LNCAP (cell line): ENCODE measurements around the gene SORCS1.

Source experiments
- CTCF ChIP-seq: fragments of 450-650 bp; IDR thresholded peaks from 2 replicates; pipeline ENCODE4 v1.5.1; 2017; ENCODE audit warnings: mild to moderate bottlenecking

The SORCS1 gene

GRCh38 chr10:107002068-107002467 is 162.4 kb downstream of the SORCS1 start:
- TF ChIP-seq CTCF = no peak

DNA sequence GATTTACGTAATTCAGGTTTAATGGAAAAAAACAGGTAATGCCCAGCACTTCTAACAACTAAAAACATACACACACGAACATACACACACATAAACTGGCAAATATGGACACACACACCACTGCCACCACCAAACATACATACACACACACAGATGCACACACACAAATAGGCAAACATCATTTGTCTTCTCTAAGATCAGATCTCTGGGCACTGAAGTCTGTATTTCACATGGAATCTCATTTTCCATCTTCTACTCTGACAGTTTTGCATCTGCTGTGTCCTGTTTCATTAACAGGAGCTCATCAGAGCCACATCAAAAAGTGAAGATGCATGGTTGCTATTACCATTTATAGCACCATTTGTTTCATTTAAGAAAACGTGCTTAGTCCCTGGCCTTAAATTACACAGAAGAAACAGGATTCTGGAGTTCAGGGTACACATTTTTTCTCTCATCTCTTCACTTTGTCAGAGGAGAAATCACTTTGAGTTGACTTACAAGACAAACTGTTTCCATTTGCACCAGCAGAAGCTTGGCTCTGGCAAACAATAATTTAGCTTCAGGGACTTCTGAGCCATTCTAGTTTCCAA is 165.3 kb downstream of the SORCS1 start:
- TF ChIP-seq CTCF = no peak

DNA sequence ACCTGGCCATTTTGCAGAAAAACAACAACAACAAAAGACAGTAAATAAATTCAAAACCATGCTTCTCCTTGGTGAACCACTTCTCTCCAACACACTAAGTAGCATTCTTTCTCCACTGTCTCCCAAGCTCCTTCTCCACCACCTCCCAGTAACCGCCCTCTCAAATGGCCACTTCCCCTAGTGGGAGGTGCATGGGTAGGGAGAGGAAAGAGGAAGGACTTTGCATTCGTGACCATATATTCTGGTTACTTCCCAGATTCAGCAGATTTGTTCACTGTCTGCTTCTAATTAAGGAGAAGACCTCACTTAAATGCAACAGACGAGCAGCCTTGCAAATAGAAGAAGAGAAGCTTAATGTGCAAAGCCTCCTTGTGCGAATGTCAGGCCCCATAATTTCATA is 166.8 kb downstream of the SORCS1 start:
- TF ChIP-seq CTCF = no peak

GRCh38 chr10:106996510-106996909 is 168.0 kb downstream of the SORCS1 start:
- no peak for TF ChIP-seq CTCF

DNA sequence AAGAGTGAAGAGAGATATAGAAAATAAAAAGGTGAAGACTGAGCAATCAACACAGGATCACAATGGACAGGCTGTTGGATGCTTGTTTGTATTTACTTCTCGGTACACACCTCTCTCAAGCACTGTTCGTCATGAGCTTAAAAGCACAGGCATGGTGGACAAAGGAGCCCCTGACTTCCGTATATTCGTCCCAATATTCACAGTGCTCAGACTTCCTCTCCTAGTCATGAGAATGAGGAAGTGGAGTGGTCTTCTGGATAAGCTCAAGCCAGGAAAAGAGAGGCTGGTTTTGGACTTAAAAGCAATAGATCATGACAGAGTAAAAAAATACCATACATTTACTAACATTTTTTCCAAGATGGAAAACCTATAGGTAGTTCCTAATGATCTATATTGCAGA is 172.5 kb downstream of the SORCS1 start:
- TF ChIP-seq CTCF = no peak

- no peak for TF ChIP-seq CTCF
Observed at GRCh38 chr10:106991091-106991490, 173.4 kb downstream of the SORCS1 start.

GRCh38 chr10:106987362-106987761 is 177.1 kb downstream of the SORCS1 start:
- TF ChIP-seq CTCF = no peak

DNA sequence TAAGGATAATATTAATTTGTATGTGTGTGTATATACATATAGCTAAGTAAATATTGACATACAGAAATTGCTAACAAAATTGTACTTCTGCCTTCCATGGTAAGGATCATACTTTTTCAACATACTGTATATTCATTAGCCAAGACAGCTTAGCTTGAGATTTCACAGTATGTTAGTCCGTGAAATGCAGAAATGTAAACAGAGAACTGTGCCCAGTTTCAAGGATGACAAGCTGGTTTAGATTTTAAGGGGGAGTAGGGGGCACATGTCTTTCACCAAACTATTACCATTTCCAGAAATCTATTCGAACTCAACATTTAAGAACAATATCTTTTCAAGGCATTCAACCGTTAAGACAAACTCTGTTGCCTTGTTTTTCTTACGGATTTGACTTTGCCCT is 182.2 kb downstream of the SORCS1 start:
- no peak for TF ChIP-seq CTCF
